ENCODE measurements around the gene RTP3. TPM values are rescaled to one million over a fixed set of nuclear protein-coding genes. Genes with fewer than 3 reads are reported as not detected.

RTP3 gene
- polyA plus RNA-seq (ENCODE audit: insufficient read length), result 0.14 TPM

- no peak for DNase-seq (ENCODE audit: low read depth)
Observed at GRCh38 chr3:46497556-46498265, at the start of gene RTP3. RTP3 (plus strand) TSS chr3:46497976; CDS start chr3:46498063, 87 bp downstream.

GRCh38 chr3:46448721-46449120 lies 49.1 kb upstream of the RTP3 start:
- no peak for DNase-seq (ENCODE audit: low read depth)

GRCh38 chr3:46449755-46450552 lies 47.8 kb upstream of the RTP3 start:
- DNase-seq (ENCODE audit: low read depth), result no peak

- no peak for DNase-seq (ENCODE audit: low read depth)
Observed at GRCh38 chr3:46453526-46454208, 44.1 kb upstream of the RTP3 start.

- DNase-seq (ENCODE audit: low read depth), result no peak
Observed at GRCh38 chr3:46454209-46454595, 43.6 kb upstream of the RTP3 start.

GRCh38 chr3:46454606-46455005 lies 43.2 kb upstream of the RTP3 start:
- no peak for DNase-seq (ENCODE audit: low read depth)

- no peak for DNase-seq (ENCODE audit: low read depth)
Observed at GRCh38 chr3:46455231-46456115, 42.3 kb upstream of the RTP3 start.

- no peak for DNase-seq (ENCODE audit: low read depth)
Observed at GRCh38 chr3:46456118-46456517, 41.7 kb upstream of the RTP3 start.

GRCh38 chr3:46460051-46460450 lies 37.7 kb upstream of the RTP3 start:
- DNase-seq (ENCODE audit: low read depth), result no peak

- DNase-seq (ENCODE audit: low read depth), result no peak
Observed at GRCh38 chr3:46462111-46462510, 35.7 kb upstream of the RTP3 start.

GRCh38 chr3:46462511-46462910 lies 35.3 kb upstream of the RTP3 start:
- no peak for DNase-seq (ENCODE audit: low read depth)

- no peak for DNase-seq (ENCODE audit: low read depth)
Observed at GRCh38 chr3:46463120-46463867, 34.5 kb upstream of the RTP3 start.

- DNase-seq (ENCODE audit: low read depth), result no peak
Observed at GRCh38 chr3:46463868-46464241, 33.9 kb upstream of the RTP3 start.

GRCh38 chr3:46464326-46465195 lies 33.2 kb upstream of the RTP3 start, which contains the start of gene LTF:
LTF (minus strand) TSS chr3:46464905; CDS start chr3:46464867, 38 bp downstream.
- DNase-seq (ENCODE audit: low read depth), result no peak

GRCh38 chr3:46465196-46465520 lies 32.6 kb upstream of the RTP3 start:
- no peak for DNase-seq (ENCODE audit: low read depth)

GRCh38 chr3:46466273-46466672 lies 31.5 kb upstream of the RTP3 start:
- DNase-seq (ENCODE audit: low read depth), result no peak

GRCh38 chr3:46466871-46467403 lies 30.8 kb upstream of the RTP3 start:
- DNase-seq (ENCODE audit: low read depth), result no peak

- no peak for DNase-seq (ENCODE audit: low read depth)
Observed at GRCh38 chr3:46467562-46467961, 30.2 kb upstream of the RTP3 start.

- DNase-seq (ENCODE audit: low read depth), result no peak
Observed at GRCh38 chr3:46468753-46469600, 28.8 kb upstream of the RTP3 start.
